Measurements from ENCODE around the gene TMEM50B. TPM values are rescaled to one million over a fixed set of nuclear protein-coding genes. Genes with fewer than 3 reads are reported as not detected.
A peak's percentile ranks its signal among the peaks of the same experiment; 100 is the strongest.
"Not testable (repeated sequence)": the region's sequence is repeated elsewhere in the genome, so short reads cannot be mapped to it uniquely, and the experiment has no call there.

TMEM50B gene
- total RNA-seq, 2 donors from 2014 or later, result 20.0 to 22.5 TPM

GRCh38 chr21:33427051-33427450, 52.7 kb downstream of the TMEM50B start:
- peaks cover 72% of the 10 kb centered on the region for H3K36me3 Mint-ChIP-seq (ENCODE audit: low read depth)
- H3K4me3 Mint-ChIP-seq, result no peak overlapping the region
- H3K27me3 Mint-ChIP-seq, result no peaks in the 10 kb centered on the region
- no peaks in the 10 kb centered on the region for H3K9me3 Mint-ChIP-seq
- no peak for ATAC-seq (replicated peaks)
- H3K4me1 Mint-ChIP-seq, result no peaks in the 10 kb centered on the region
- no peak overlapping the region for H3K27ac Mint-ChIP-seq

DNA sequence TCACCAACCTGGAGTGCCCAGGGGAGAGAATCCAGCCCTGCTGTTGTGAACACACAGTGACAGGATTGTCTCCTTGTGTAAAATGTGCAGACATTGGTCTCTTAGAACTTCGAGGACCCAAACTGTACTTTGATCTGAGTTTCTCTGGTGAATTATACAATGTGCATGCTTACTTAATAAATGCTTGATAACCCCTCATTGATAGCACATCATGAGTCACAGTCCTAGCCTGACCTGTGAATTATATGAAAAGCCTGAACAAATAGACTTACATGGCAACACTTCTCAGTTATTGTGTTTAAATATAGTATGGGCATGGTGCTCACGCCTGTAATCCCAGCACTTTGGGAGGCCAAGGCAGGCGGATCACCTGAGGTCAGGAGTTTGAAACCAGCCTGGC, 53.9 kb downstream of the TMEM50B start:
- H3K27me3 Mint-ChIP-seq, result no peaks in the 10 kb centered on the region
- H3K27ac Mint-ChIP-seq, result no peak overlapping the region
- H3K4me3 Mint-ChIP-seq, result no peak overlapping the region
- no peak for ATAC-seq (replicated peaks)
- peaks cover 70% of the 10 kb centered on the region for H3K36me3 Mint-ChIP-seq (ENCODE audit: low read depth)
- no peaks in the 10 kb centered on the region for H3K4me1 Mint-ChIP-seq
- no peaks in the 10 kb centered on the region for H3K9me3 Mint-ChIP-seq

DNA sequence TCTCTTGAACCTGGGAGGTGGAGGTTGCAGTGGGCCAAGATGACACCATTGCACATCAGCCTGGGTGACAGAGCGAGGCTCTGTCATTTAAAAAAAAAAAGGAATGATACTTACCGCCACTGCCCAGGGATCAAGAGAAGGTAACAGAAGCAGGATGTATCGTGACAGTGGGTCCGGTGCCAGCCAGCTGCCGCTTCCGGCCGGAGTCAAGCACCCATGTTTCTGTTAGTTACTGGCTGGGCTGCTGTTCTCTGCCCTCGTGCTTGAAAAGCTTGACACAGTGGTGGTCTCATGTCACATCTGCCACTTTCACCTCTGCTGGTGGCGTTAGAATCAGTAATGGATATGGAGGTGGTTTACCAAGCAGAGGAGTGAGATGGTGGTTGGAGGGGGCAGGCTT, 55.6 kb downstream of the TMEM50B start:
- Mint-ChIP-seq H3K27me3 (no peaks in the 10 kb centered on the region), H3K36me3 (ENCODE audit: low read depth) (peaks cover 76% of the 10 kb centered on the region), H3K27ac (no peak overlapping the region), H3K4me3 (no peak overlapping the region), H3K9me3 (no peaks in the 10 kb centered on the region), H3K4me1 (no peaks in the 10 kb centered on the region)
- no peak for ATAC-seq (replicated peaks)

- H3K4me1 Mint-ChIP-seq, result no peaks in the 10 kb centered on the region
- no peaks in the 10 kb centered on the region for H3K9me3 Mint-ChIP-seq
- no peak overlapping the region for H3K4me3 Mint-ChIP-seq
- peaks cover 78% of the 10 kb centered on the region for H3K36me3 Mint-ChIP-seq (ENCODE audit: low read depth)
- H3K27me3 Mint-ChIP-seq, result no peaks in the 10 kb centered on the region
- ATAC-seq (replicated peaks), result no peak
- no peak overlapping the region for H3K27ac Mint-ChIP-seq
These were observed 57.9 kb downstream of the TMEM50B start for GRCh38 chr21:33421713-33422393.

DNA sequence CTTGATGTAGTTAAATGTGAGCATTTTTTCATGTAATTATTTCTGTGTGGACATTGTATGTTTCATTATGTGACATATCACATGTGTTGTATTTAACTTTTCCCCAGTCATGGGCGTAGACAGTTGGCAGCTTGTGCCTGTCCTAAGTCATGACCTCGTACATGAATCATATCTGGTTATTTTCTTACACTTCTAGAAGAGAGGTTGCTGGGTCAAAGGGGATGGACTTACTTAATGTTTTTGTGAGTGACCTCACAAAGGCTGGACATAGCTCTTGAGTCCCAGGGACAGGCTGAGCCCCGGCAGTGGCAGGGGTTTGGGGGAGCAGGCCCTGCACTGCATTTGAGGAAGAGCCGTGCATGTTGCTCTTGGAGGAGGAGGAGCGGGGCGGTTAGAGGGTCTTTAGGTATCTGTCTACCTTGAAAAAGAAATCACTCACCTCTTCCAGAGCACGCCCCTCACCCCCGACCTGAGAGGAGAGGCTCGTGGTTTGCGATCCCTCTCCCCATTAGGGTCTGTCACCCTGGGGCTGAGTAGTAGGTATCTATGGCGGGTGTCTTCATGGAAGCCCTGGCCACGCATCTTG, 60.1 kb downstream of the TMEM50B start:
- Mint-ChIP-seq H3K27ac (no peak overlapping the region), H3K4me1 (no peaks in the 10 kb centered on the region), H3K9me3 (no peaks in the 10 kb centered on the region), H3K36me3 (ENCODE audit: low read depth) (peaks cover 92% of the 10 kb centered on the region), H3K4me3 (no peak overlapping the region), H3K27me3 (no peaks in the 10 kb centered on the region)
- no peak for ATAC-seq (replicated peaks)

- Mint-ChIP-seq H3K27me3 (no peaks in the 10 kb centered on the region), H3K36me3 (ENCODE audit: low read depth) (peaks cover 84% of the 10 kb centered on the region), H3K9me3 (no peaks in the 10 kb centered on the region), H3K4me1 (no peaks in the 10 kb centered on the region), H3K27ac (no peak overlapping the region), H3K4me3 (no peak overlapping the region)
- no peak for ATAC-seq (replicated peaks)
These were observed 61.1 kb downstream of the TMEM50B start for GRCh38 chr21:33418691-33419090.

GRCh38 chr21:33414926-33415325, 64.8 kb downstream of the TMEM50B start:
- H3K4me3 Mint-ChIP-seq, result no peak overlapping the region
- ATAC-seq (replicated peaks), result no peak
- H3K4me1 Mint-ChIP-seq, result peaks cover 15% of the 10 kb centered on the region
- peaks cover 69% of the 10 kb centered on the region for H3K36me3 Mint-ChIP-seq (ENCODE audit: low read depth)
- no peak overlapping the region for H3K27ac Mint-ChIP-seq
- no peaks in the 10 kb centered on the region for H3K9me3 Mint-ChIP-seq
- H3K27me3 Mint-ChIP-seq, result no peaks in the 10 kb centered on the region

DNA sequence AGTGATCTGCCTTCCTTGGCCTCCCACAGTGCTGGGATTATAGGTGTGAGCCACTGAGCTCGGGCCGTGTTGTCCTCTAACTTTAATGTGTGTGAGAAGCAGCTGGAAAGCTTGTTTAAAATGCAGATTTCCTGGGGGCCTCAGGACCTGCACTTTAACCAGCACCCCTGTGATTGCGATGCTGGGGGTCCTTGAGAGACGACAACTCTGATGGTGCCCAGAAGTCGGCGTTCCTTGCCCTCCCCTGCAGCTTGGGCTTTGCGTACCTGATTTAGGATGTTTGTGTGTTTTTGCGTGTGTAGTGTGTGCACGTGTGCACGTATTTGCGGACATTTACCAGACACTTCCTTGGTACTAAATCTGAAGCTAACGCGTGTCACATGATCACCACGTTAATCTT, 65.7 kb downstream of the TMEM50B start:
- no peak for ATAC-seq (replicated peaks)
- H3K9me3 Mint-ChIP-seq, result no peaks in the 10 kb centered on the region
- no peaks in the 10 kb centered on the region for H3K27me3 Mint-ChIP-seq
- no peak overlapping the region for H3K4me3 Mint-ChIP-seq
- peaks cover 61% of the 10 kb centered on the region for H3K36me3 Mint-ChIP-seq (ENCODE audit: low read depth)
- peaks cover 15% of the 10 kb centered on the region for H3K4me1 Mint-ChIP-seq
- H3K27ac Mint-ChIP-seq, result no peak overlapping the region

- no peak overlapping the region for H3K27ac Mint-ChIP-seq
- H3K9me3 Mint-ChIP-seq, result no peaks in the 10 kb centered on the region
- H3K36me3 Mint-ChIP-seq (ENCODE audit: low read depth), result peaks cover 50% of the 10 kb centered on the region
- peak overlapping the region; percentile 52 for H3K4me3 Mint-ChIP-seq
- H3K4me1 Mint-ChIP-seq, result peaks cover 15% of the 10 kb centered on the region
- H3K27me3 Mint-ChIP-seq, result no peaks in the 10 kb centered on the region
- peak; percentile 63 for ATAC-seq (replicated peaks)
These were observed 66.8 kb downstream of the TMEM50B start for GRCh38 chr21:33412832-33413519.

GRCh38 chr21:33412439-33412831, 67.3 kb downstream of the TMEM50B start:
- not testable (repeated sequence) for H3K27me3 Mint-ChIP-seq; ATAC-seq (replicated peaks); H3K9me3 Mint-ChIP-seq
- H3K4me1 Mint-ChIP-seq, result peaks cover 15% of the 10 kb centered on the region
- H3K4me3 Mint-ChIP-seq, result peak overlapping the region; percentile 52
- peaks cover 46% of the 10 kb centered on the region for H3K36me3 Mint-ChIP-seq (ENCODE audit: low read depth)
- H3K27ac Mint-ChIP-seq, result peak overlapping the region; percentile 58

DNA sequence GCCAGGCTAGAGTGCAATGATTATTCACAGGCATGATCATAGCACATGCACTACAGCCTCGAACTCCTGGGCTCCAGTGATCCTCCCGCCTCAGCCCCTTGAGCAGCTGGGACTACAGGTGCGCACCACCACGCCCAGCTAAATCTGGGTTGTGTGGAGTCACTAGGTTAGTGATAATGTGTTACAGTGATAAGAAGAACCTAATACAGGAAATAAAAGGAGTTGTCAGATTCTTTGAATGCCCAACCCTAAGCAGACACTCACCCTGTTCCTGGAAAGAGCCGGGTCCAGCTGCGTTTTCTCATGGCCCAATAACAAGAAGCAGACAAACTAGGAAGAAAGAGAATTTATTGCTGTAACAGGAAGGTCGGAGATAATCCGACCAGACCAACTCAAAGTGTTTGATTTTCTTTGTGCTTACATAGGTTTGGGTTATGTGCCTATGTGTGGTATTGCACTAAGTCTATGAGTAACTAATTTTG, 67.8 kb downstream of the TMEM50B start:
- H3K9me3 Mint-ChIP-seq, result no peaks in the 10 kb centered on the region
- H3K27me3 Mint-ChIP-seq, result no peaks in the 10 kb centered on the region
- H3K4me3 Mint-ChIP-seq, result no peak overlapping the region
- H3K27ac Mint-ChIP-seq, result peak overlapping the region; percentile 58
- peaks cover 18% of the 10 kb centered on the region for H3K4me1 Mint-ChIP-seq
- no peak for ATAC-seq (replicated peaks)
- peaks cover 41% of the 10 kb centered on the region for H3K36me3 Mint-ChIP-seq (ENCODE audit: low read depth)

DNA sequence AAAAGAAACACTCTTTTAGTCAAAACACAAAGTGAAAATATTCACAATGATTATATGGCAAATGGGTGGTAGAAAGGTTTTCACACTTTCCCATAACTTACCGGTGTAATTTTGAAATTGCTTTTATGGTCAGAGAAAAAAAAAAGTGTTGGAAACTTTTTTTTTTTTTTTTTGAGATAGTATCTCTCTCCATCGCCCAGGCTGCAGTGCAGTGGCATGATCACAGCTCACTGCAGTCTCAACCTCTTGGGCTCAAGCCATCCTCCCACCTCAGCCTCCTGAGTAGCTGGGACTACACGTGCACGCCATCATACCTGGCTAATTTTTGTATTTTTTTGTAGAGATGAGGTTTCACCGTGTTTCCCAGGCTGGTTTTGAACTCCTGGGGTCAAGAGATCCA, 73.3 kb downstream of the TMEM50B start:
- Mint-ChIP-seq H3K4me1 (peaks cover 17% of the 10 kb centered on the region), H3K36me3 (ENCODE audit: low read depth) (peaks cover 17% of the 10 kb centered on the region), H3K27ac (no peak overlapping the region)

GRCh38 chr21:33403786-33404585, 75.8 kb downstream of the TMEM50B start:
- no peaks in the 10 kb centered on the region for H3K9me3 Mint-ChIP-seq
- H3K27me3 Mint-ChIP-seq, result no peaks in the 10 kb centered on the region
- ATAC-seq (replicated peaks), result peak; percentile 47
- peaks cover 20% of the 10 kb centered on the region for H3K4me1 Mint-ChIP-seq
- H3K36me3 Mint-ChIP-seq (ENCODE audit: low read depth), result peaks cover 6% of the 10 kb centered on the region
- peak overlapping the region; percentile 86 for H3K4me3 Mint-ChIP-seq
- H3K27ac Mint-ChIP-seq, result peak overlapping the region; percentile 71

More for the DNA sequence above, 73.3 kb downstream of the TMEM50B start:
- Mint-ChIP-seq H3K4me3 (peak overlapping the region; percentile 86), H3K9me3 (no peaks in the 10 kb centered on the region), H3K27me3 (no peaks in the 10 kb centered on the region)
- ATAC-seq (replicated peaks), result peak; percentile 48

GRCh38 chr21:33403128-33403785, 76.5 kb downstream of the TMEM50B start, which contains the start of gene IFNGR2:
TSS of gene IFNGR2 (plus strand) at chr21:33403413. CDS start at chr21:33403544, 131 bp downstream.
- no peaks in the 10 kb centered on the region for H3K9me3 Mint-ChIP-seq

More at GRCh38 chr21:33403128-33403785, 76.5 kb downstream of the TMEM50B start, which contains the start of gene IFNGR2:
- H3K27ac Mint-ChIP-seq, result peak within 1 kb of the TSS; percentile 71
- H3K4me3 Mint-ChIP-seq, result peak within 1 kb of the TSS; percentile 86
- H3K4me1 Mint-ChIP-seq, result peaks cover 20% of the 10 kb centered on the region
- no peaks in the 10 kb centered on the region for H3K27me3 Mint-ChIP-seq
- H3K36me3 Mint-ChIP-seq (ENCODE audit: low read depth), result peaks cover 6% of the 10 kb centered on the region
- peak; percentile 34 for ATAC-seq (replicated peaks)

All from activated T-helper 17 cell treated with anti-CD3 and anti-CD28 coated beads, Interleukin-2, amount 50 U/mL, for 72 hours (primary cell).